Epithelial cell of proximal tubule (primary cell): ENCODE data around the gene CTDSPL. TPM values are rescaled to one million over a fixed set of nuclear protein-coding genes. Genes with fewer than 3 reads are reported as not detected.

ENCODE experiments used
- DNase-seq: peaks from one replicate; pipeline ENCODE4 v3.0.0-alpha.2; 2011; ENCODE audit warnings: low read depth
- H3K4me3 ChIP-seq: 2 replicates; pipeline ENCODE4 v1.5.1; 2011; ENCODE audit warnings: low read depth, mild to moderate bottlenecking, low read length
- total RNA-seq: library from RNA; depleted of rRNA; stranded (reverse); fragments of >200 nt; gene quantifications from 2 replicates; pipeline ENCODE4 v1.2.3, GENCODE V29; 2015
- TF ChIP-seq, protein P1 (sequence below): conservative IDR thresholded peaks from 2 replicates; pipeline ENCODE4 v1.5.1; 2012; ENCODE audit warnings: low read depth, mild to moderate bottlenecking, low read length

Gene CTDSPL
- total RNA-seq, 1 donor from 2014 or later, result 25.5 TPM

DNA sequence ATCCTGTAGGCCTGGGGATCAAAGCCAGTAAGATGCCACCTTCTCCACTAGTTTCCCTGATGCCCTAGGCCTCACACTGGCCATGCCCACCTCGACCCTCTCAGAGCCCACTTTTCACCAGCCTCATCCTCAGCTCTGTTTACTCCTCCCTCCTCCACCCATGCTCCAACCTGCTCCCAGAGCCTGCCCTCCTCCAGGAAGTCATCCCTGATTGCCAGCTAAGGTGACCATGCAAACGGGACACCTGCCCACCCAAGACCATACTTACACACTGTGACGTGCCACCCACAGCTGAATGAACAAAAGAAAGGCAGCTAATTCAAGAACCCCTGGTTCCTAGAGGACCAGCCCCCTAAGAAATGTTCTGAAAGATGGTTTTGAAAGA is 158.7 kb downstream of the CTDSPL start:
- no peak for DNase-seq
- H3K4me3 ChIP-seq, result no peak overlapping the region
- TF ChIP-seq, protein P1, sequence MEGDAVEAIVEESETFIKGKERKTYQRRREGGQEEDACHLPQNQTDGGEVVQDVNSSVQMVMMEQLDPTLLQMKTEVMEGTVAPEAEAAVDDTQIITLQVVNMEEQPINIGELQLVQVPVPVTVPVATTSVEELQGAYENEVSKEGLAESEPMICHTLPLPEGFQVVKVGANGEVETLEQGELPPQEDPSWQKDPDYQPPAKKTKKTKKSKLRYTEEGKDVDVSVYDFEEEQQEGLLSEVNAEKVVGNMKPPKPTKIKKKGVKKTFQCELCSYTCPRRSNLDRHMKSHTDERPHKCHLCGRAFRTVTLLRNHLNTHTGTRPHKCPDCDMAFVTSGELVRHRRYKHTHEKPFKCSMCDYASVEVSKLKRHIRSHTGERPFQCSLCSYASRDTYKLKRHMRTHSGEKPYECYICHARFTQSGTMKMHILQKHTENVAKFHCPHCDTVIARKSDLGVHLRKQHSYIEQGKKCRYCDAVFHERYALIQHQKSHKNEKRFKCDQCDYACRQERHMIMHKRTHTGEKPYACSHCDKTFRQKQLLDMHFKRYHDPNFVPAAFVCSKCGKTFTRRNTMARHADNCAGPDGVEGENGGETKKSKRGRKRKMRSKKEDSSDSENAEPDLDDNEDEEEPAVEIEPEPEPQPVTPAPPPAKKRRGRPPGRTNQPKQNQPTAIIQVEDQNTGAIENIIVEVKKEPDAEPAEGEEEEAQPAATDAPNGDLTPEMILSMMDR, result no peak

- TF ChIP-seq, protein P1, result no peak
Observed at GRCh38 chr3:38021196-38021595, 159.5 kb downstream of the CTDSPL start.

GRCh38 chr3:38022301-38022700 is 160.6 kb downstream of the CTDSPL start:
- no peak for DNase-seq
- TF ChIP-seq, protein P1, result no peak
- H3K4me3 ChIP-seq, result no peak overlapping the region

More at GRCh38 chr3:38021196-38021595, 159.5 kb downstream of the CTDSPL start:
- DNase-seq, result no peak
- H3K4me3 ChIP-seq, result no peak overlapping the region

GRCh38 chr3:38022896-38023709 is 161.4 kb downstream of the CTDSPL start:
- TF ChIP-seq, protein P1, result no peak
- H3K4me3 ChIP-seq, result no peak overlapping the region
- DNase-seq, result no peak

DNA sequence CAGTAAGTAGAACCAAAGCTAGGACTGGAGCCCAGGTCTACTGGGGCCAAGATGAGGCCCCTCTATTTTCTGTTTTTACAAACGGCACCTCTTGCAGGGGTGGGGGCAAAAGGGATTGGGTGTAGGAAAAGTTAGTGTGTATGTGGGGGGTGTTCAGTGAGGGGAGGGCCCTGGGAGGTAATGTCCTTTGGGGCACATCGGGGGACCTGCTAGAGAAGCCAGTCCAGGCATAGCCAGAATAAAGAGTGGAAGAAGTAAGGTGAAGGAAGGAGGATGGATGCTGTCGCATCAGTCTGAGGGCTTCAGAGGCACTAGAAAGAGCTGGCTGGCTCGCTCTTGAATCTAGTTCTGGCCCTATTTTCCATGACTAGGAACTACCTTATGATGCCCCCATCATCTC is 165.2 kb downstream of the CTDSPL start:
- no peak for DNase-seq
- H3K4me3 ChIP-seq, result no peak overlapping the region
- TF ChIP-seq, protein P1, result no peak

DNA sequence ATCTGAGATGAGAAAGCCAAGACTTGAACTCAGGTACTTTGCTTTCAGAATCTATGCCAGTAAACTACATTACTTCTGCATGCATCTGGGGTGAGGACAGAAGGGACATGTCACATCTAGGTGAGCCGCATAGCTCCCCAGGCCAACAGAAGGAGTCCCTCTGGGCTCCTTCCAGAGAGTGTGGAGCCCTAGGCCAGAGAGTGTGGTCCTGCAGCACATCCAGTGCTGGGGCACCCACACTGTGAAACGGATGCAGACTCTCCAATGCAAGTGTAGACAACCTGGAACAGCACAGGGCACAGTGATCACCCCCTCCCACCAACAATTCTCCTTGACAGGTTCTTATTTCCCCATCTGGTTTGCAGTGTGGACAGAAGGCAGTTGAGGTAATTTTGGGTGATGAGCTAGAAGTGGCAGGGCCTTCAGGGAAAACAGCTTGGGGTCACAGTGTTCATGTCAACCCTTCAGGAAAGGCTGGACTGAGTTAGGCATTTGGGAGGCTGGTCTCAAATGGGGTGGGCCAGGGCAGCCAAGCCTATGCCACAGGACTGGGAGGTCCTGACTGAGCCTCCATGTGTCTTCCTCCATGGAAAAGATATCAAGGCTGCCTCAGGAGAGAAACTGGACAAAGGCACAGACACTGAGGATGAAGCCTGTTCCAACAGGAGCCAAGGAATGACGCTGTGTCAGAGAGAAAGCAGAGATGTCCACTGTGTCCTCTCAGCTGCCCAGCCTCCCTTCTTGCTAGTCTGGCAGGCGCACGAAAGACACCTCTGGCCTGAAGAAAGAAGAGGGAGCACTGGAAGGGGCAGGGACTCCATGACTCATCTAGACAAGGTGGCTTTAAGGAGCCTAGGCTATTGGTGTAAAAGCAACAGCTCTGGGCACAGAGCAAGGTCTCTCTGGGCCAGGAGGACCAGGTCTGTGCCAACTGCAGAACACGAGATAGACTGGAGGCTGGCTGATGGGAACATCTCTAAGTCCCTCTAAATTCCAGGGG is 166.1 kb downstream of the CTDSPL start:
- no peak for DNase-seq
- no peak overlapping the region for H3K4me3 ChIP-seq
- TF ChIP-seq, protein P1, result no peak
